Measurements from ENCODE around the gene SHBG. TPM values are rescaled to one million over a fixed set of nuclear protein-coding genes. Genes with fewer than 3 reads are reported as not detected.
"Not testable (repeated sequence)": the region's sequence is repeated elsewhere in the genome, so short reads cannot be mapped to it uniquely, and the experiment has no call there.

The SHBG gene, protein sequence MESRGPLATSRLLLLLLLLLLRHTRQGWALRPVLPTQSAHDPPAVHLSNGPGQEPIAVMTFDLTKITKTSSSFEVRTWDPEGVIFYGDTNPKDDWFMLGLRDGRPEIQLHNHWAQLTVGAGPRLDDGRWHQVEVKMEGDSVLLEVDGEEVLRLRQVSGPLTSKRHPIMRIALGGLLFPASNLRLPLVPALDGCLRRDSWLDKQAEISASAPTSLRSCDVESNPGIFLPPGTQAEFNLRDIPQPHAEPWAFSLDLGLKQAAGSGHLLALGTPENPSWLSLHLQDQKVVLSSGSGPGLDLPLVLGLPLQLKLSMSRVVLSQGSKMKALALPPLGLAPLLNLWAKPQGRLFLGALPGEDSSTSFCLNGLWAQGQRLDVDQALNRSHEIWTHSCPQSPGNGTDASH
- 0.40 TPM for polyA plus RNA-seq (2013, experiment 1 of 2; ENCODE audit: insufficient read length)
- polyA plus RNA-seq (2013, experiment 2 of 2; ENCODE audit: insufficient read length), result 0.72 TPM

DNA sequence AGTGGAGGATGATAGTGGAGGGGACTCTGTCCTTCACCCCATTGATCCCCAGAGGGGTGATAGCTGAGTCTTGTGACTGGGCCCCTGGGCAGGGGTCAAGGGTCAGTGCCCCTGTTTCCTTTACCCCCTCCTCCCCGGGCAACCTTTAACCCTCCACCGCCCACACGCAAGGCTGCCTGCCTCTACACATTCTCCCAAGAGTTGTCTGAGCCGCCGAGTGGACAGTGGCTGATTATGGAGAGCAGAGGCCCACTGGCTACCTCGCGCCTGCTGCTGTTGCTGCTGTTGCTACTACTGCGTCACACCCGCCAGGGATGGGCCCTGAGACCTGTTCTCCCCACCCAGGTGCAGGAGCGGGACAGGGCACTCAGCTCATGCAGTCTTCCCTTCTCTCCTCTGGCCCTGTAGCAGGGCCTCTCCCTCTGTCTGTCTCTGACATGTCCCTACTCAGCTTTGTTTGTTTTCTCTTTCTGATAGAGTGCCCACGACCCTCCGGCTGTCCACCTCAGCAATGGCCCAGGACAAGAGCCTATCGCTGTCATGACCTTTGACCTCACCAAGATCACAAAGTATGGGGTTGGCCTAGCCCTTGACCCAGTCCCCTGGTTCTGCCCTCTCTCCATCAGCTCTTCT is at the start of gene SHBG:
SHBG (plus strand) TSS at position 197 of the 633 bp plus-strand sequence; CDS start at position 235, 38 bp downstream.
- no peak for DNase-seq

- no peak for DNase-seq
Measured at GRCh38 chr17:7580604-7581575, 49.0 kb upstream of the SHBG start.

GRCh38 chr17:7582396-7583252 is 47.3 kb upstream of the SHBG start:
- DNase-seq, result no peak

- peak; percentile 98 for DNase-seq
Measured at GRCh38 chr17:7583253-7584109, 46.5 kb upstream of the SHBG start, which contains the start of gene MPDU1. TSS of gene MPDU1 (plus strand) at chr17:7583852. CDS start at chr17:7583863, 11 bp downstream.

- no peak for DNase-seq
Measured at GRCh38 chr17:7586673-7587419, 43.1 kb upstream of the SHBG start.

DNA sequence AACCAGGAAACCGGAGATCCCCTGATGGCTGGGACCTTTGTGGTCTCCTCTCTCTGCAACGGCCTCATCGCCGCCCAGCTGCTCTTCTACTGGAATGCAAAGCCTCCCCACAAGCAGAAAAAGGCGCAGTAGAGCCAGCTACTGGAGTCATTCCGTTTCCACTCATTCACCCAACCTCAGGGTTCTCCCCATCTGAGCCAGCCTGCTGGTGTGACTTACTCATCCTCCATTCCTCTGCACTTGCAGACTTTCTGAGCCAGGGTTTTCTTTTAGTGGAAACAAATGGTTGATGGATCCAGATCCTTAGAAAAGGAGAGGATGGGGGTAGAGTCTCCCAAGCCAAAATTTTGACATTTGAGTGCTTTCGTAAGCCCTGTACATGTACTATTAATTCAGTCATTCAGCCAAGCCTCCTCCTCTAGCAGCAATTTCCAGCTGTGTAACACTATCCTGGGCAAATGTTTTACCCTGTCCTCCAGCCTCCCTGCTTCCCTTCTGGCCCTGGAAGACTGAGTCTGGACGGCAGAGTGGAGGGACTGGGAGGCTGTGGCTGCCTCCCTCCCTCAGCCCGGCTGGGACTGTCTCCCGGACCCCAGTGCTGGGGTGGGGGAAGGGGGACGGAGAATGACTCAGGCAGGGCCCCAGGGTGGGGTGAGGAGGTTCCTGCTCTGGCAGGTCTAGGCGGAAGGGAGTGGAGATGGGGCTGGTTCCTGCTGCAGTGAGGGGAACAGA is 42.3 kb upstream of the SHBG start:
- DNase-seq, result peak; percentile 95

DNA sequence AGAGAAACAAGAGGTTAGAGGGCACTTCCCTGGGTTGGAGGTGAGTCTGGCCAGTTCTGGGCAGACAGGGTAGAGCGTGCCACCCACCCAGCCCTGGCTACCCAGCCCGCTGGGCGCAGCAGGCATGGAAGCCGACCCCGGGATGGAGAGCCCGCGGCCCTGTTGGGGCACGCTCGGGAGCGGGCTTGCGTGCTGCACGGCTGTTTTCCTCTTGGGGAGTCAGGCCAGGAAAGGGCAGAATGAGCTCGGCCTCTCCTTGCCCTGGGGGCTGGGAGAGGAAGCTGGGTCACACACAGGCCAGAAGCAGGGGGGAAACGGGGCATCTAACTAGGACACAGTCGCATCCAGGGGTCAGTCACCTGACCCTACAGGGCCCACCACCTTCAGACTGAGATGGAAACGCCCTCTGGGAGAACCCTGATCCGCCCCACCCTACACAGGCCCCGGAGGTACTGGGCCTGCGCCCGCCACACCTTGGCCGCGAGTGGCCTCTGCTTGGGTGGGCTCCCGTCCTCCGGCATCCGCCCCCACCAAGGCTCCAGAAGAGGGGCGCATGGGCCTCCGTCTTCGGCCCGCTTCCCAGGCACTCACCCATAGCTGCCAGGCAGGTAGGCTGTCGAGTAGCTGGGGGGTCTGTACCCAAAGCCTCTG is 41.3 kb upstream of the SHBG start:
- no peak for DNase-seq

DNA sequence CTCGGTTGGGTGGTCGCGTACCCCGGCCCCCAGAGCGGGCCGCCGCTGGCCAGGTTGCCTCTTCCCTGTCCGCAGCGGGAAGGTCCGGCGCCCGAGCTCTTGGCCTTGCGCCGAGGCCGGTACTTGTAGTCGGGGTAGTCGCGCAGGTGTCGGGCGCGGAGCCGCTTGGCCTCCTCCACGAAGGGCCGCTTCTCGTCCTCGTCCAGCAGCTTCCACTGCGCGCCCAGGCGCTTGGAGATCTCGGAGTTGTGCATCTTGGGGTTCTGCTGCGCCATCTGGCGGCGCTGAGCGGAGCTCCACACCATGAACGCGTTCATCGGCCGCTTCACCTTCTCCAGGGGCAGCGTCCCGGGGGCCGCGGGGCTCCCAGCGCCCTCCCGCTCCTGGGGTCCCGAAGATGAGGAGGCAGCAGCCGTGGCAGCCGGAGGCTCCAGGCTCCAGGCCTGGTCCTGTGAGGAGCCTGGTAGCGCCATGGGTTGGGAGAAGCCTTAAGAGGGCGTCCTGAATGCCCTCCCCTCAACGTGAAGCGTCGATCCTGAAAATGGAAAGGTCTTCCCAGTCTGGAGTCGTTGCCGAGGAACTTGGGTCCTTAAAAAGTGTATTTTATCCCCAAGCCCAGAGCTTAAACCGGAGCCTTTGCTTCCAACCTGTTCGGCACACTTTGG is 40.6 kb upstream of the SHBG start:
- DNase-seq, result peak; percentile 84

DNA sequence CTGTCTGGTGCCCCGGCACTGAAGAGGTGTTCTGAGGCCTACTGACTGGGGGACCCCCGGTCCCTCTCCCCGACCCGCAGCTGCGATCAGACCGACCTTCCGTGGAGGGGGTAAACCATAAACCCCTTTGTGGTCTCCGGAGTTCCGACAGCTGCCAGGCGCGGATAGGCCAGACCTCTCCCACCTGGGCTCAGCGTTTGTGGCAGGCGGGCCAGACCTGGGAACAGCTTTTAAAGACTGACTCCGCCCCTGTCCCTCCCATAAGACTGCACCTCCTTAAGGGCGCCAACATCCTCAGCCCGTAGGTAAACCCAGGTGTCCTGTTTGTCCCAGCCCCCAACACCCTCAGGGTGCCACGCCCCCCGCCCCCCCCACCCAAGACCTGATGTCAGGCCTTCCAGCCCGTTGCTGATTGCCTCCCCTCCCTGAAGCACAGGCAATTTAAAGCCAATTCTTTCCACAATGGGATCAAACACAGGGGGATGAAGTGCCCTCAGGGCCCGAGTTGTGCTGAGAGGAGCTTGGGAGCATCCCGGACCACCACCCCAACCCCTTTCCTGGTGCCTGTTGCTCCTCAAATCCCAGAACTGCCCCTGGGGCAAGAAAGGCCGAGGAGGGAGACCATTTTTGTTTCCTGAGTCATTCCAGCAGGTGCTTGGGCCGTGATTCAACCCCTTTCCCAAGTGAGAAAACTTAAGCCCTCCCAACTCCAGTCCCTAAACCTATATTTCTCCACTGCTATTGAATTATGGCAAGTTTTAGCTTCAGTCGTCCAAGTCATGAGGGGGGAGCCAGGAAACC is 39.8 kb upstream of the SHBG start, which contains the start of gene SOX15:
SOX15 (minus strand) TSS at position 204 of the 801 bp plus-strand sequence. CDS start 418 bp downstream, outside the sequence.
- DNase-seq, result no peak

- peak; percentile 59 for DNase-seq
Measured at GRCh38 chr17:7590743-7591142, 39.2 kb upstream of the SHBG start.

DNA sequence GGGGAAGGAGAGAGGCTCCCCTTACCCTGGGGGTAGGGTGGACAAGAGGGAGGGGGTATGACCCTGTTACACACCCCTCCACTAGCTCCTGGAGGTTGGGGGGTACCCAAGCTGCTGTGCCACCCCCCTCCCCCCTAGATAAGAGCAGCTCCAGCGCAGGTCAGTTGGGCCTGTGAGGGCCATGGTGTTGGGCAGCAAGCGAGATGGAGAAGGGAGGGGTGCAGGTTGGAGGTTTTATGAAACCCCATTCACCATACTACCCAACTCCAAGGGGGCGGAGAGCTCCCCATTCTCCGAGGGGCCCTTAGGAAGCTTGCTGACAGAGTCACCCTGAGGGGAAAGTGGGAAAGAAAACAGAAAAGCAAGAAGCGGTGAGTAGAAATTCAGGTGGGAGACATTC is 38.3 kb upstream of the SHBG start:
- no peak for DNase-seq

DNA sequence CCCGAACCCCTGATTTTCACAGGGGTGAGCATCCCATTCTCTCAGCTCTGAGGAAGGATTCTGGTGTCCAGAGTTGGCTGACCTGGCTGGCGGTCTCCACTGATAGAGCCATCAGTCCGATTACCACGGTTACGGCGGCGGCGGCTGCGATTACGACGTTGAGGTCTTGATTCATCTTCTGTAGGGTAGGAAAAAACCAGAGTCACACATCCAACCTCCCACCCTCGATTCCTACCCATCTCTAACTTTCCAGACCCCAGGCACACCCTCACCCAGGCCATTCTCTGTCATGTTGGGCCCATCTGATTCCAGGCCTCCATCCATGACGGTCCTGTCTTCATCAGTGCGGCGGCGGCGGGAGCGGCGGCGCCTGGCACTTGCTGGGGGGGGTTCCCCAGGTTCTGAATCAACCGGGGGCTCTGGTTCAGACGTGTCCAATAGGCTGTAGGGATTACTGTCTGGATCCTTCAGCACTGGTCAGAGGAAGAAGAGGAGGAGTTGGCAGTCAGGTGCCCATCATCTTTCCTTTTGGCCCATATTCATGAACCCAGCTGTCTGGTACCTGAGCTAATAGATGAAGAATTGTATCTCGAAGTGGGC is 37.4 kb upstream of the SHBG start:
- no peak for DNase-seq

- no peak for DNase-seq
Measured at GRCh38 chr17:7593296-7593695, 36.6 kb upstream of the SHBG start.

- DNase-seq, result not testable (repeated sequence)
Measured at GRCh38 chr17:7597561-7597960, 32.4 kb upstream of the SHBG start.

GRCh38 chr17:7606280-7606679 is 23.7 kb upstream of the SHBG start:
- no peak for DNase-seq

- no peak for DNase-seq
Measured at GRCh38 chr17:7610641-7611040, 19.3 kb upstream of the SHBG start.
